Measurements from ENCODE around the gene TRAK2.
"Not testable (repeated sequence)": the region's sequence is repeated elsewhere in the genome, so short reads cannot be mapped to it uniquely, and the experiment has no call there.

TRAK2 gene

DNA sequence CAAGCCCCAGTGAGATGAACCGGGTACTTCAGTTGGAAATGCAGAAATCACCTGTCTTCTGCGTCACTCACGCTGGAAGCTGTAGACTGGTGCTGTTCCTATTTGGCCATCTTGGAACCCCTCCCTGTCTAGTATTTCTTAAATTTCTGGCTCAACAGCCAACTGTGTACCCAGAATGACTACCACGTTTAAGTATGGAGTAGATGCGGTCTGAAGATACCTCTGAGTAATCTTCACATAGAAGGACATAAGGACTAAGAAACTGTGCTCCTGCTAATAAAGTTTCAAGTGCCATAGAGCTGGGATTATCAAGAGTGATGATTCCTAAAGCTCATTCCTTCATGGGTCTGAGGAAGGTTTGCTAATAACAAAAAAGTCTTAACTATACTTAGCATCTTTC is 20.4 kb downstream of the TRAK2 start:
- no peak for DNase-seq (ENCODE audit: low read depth)
- Histone ChIP-seq H3K36me3 (ENCODE audit: control insufficient read depth, insufficient read depth, low read length, severe bottlenecking) (no peaks in the 10 kb centered on the region), H3K4me1 (ENCODE audit: control insufficient read depth, insufficient read depth, low read length) (peaks cover 25% of the 10 kb centered on the region), H3K9me3 (ENCODE audit: control insufficient read depth, low read length) (no peaks in the 10 kb centered on the region), H3K27me3 (replicated peaks; ENCODE audit: control insufficient read depth, insufficient read depth, low read length) (no peaks in the 10 kb centered on the region), H3K4me3 (ENCODE audit: low read length) (no peak overlapping the region), H3K9ac (ENCODE audit: low read length) (no peak overlapping the region)

DNA sequence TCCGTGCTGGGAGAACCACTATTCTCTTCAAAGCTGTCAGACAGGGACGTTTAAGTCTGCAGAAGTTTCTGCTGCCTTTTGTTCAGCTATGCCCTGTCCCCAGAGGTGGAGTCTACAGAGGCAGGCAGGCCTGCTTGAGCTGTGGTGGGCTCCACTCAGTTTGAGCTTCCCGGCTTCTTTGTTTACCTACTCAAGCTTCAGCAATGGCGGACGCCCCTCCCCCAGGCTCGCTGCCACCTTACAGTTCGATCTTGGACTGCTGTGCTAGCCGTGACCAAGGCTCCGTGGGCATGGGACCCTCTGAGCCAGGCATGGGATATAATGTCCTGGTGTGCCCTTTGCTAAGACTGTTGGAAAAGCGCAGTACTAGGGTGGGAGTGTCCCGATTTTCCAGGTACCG is 20.9 kb downstream of the TRAK2 start:
- not testable (repeated sequence) for DNase-seq (ENCODE audit: low read depth); H3K27me3 ChIP-seq (replicated peaks; ENCODE audit: control insufficient read depth, insufficient read depth, low read length)

DNA sequence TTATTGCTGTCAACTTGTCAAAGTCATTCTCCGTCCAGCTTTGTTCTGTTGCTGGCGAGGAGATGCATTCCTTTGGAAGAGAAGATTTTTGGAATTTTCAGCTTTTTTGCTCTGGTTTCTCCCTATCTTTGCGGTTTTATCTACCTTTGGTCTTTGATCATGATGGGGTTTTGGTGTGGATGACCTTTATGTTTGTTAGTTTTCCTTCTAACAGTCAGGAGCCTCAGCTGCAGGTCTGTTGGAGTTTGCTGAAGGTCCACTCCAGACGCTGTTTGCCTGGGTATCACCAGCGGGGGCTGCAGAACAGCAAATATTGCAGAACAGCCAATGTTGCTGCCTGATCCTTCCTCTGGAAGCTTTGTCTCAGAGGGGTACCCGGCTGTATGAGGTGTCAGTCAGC is 21.4 kb downstream of the TRAK2 start:
- not testable (repeated sequence) for H3K9me3 ChIP-seq (ENCODE audit: control insufficient read depth, low read length); H3K4me3 ChIP-seq (ENCODE audit: low read length); H3K36me3 ChIP-seq (ENCODE audit: control insufficient read depth, insufficient read depth, low read length, severe bottlenecking); H3K27me3 ChIP-seq (replicated peaks; ENCODE audit: control insufficient read depth, insufficient read depth, low read length); DNase-seq (ENCODE audit: low read depth); H3K9ac ChIP-seq (ENCODE audit: low read length)
- H3K4me1 ChIP-seq (ENCODE audit: control insufficient read depth, insufficient read depth, low read length): peaks cover 28% of the 10 kb centered on the region

More for the DNA sequence above, 20.9 kb downstream of the TRAK2 start:
- H3K9ac ChIP-seq (ENCODE audit: low read length); H3K9me3 ChIP-seq (ENCODE audit: control insufficient read depth, low read length); H3K36me3 ChIP-seq (ENCODE audit: control insufficient read depth, insufficient read depth, low read length, severe bottlenecking); H3K4me3 ChIP-seq (ENCODE audit: low read length): not testable (repeated sequence)
- H3K4me1 ChIP-seq (ENCODE audit: control insufficient read depth, insufficient read depth, low read length): peaks cover 25% of the 10 kb centered on the region

DNA sequence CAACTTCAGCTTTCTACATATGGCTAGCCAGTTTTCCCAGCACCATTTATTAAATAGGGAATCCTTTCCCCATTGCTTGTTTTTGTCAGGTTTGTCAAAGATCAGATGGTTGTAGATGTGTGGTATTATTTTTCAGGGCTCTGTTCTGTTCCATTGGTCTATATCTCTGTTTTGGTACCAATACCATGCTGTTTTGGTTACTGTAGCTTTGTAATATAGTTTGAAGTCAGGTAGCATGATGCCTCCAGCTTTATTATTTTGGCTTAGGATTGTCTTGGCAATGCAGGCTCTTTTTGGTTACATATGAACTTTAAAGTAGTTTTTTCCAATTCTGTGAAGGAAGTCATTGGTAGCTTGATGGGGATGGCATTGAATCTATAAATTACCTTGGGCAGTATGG is 22.9 kb downstream of the TRAK2 start:
- H3K27me3 ChIP-seq (replicated peaks; ENCODE audit: control insufficient read depth, insufficient read depth, low read length); H3K4me3 ChIP-seq (ENCODE audit: low read length); H3K9ac ChIP-seq (ENCODE audit: low read length); H3K9me3 ChIP-seq (ENCODE audit: control insufficient read depth, low read length); DNase-seq (ENCODE audit: low read depth); H3K36me3 ChIP-seq (ENCODE audit: control insufficient read depth, insufficient read depth, low read length, severe bottlenecking): not testable (repeated sequence)
- H3K4me1 ChIP-seq (ENCODE audit: control insufficient read depth, insufficient read depth, low read length): peaks cover 24% of the 10 kb centered on the region

DNA sequence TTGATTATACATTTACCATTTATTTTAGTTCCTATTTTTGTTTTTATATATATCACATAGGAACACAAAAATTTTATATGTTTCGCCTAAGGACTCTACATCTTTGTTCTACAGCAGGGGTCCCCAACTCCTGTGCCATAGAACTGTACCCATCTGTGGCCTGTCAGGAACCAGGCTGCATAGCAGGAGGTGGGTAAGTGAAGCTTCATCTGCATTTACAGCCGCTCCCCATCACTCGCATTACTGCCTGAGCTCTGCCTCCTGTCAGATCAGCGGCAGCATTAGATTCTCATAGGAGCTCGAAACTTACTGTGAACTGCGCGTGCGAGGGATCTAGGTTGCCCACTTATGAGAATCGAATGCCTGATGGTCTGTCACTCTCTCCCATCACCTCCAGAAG is 25.3 kb downstream of the TRAK2 start:
- Histone ChIP-seq H3K9me3 (ENCODE audit: control insufficient read depth, low read length) (no peaks in the 10 kb centered on the region), H3K27me3 (replicated peaks; ENCODE audit: control insufficient read depth, insufficient read depth, low read length) (no peaks in the 10 kb centered on the region)

DNA sequence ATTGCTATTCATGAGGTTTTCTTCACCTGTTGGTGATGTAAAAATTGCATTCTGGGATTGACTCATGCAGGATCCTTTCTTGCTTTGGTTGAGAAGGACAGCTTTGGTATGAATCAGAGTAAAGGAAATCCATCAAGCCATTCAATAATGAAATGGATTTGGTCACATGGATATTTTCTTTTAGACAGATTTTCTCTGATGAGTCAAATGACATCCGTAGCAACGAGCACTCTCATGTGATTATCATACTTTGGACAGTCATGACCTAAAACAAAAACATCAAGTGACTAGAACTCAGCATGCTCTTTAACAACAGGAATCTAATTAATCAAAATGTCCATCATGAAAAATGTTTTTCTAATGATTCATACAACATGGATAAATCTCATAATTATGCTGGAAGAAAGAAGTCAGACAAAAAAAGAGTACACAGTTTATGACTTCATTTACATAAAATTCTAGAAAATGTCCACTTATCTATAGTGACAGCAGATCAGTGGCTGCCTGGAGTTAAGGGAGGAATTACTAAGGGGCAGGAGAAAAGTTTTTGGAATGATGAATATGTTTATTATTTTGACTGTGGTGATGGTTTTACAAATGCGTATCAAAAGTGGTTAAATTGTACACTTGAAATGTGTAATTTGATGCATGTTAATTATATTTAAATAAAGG is 30.7 kb downstream of the TRAK2 start:
- Histone ChIP-seq H3K9me3 (ENCODE audit: control insufficient read depth, low read length) (no peaks in the 10 kb centered on the region), H3K4me3 (ENCODE audit: low read length) (peak overlapping the region; percentile 29), H3K4me1 (ENCODE audit: control insufficient read depth, insufficient read depth, low read length) (peaks cover 16% of the 10 kb centered on the region), H3K36me3 (ENCODE audit: control insufficient read depth, insufficient read depth, low read length, severe bottlenecking) (peaks cover 3% of the 10 kb centered on the region), H3K27me3 (replicated peaks; ENCODE audit: control insufficient read depth, insufficient read depth, low read length) (no peaks in the 10 kb centered on the region), H3K9ac (ENCODE audit: low read length) (no peak overlapping the region)
- DNase-seq (ENCODE audit: low read depth): peak; percentile 68

More for the DNA sequence above, 25.3 kb downstream of the TRAK2 start:
- no peak for DNase-seq (ENCODE audit: low read depth)
- peaks cover 3% of the 10 kb centered on the region for H3K4me1 ChIP-seq (ENCODE audit: control insufficient read depth, insufficient read depth, low read length)
- no peak overlapping the region for H3K9ac ChIP-seq (ENCODE audit: low read length)
- H3K36me3 ChIP-seq (ENCODE audit: control insufficient read depth, insufficient read depth, low read length, severe bottlenecking): no peaks in the 10 kb centered on the region
- no peak overlapping the region for H3K4me3 ChIP-seq (ENCODE audit: low read length)

DNA sequence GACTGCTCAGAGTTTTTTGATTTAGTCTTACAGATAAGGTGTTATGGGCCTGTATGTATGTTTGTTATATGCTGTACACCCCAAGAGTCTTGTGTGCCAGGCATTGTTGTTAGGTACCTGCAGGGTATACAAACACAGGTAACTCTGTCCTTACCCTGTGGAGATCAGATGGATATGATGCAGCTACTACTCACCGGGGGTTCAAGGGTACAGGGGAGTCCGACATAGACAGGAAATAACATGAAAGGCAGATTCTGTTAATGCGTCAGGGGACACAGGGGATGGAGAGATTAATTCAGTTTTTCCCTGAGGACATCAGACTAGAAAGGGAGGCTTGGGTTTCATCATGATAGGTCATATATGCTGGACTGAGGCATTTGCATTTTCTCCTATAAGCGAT is 31.3 kb downstream of the TRAK2 start:
- H3K27me3 ChIP-seq (replicated peaks; ENCODE audit: control insufficient read depth, insufficient read depth, low read length): no peaks in the 10 kb centered on the region
- DNase-seq (ENCODE audit: low read depth): no peak
- H3K4me1 ChIP-seq (ENCODE audit: control insufficient read depth, insufficient read depth, low read length): peaks cover 16% of the 10 kb centered on the region
- peak overlapping the region; percentile 29 for H3K4me3 ChIP-seq (ENCODE audit: low read length)
- no peaks in the 10 kb centered on the region for H3K9me3 ChIP-seq (ENCODE audit: control insufficient read depth, low read length)
- no peak overlapping the region for H3K9ac ChIP-seq (ENCODE audit: low read length)
- peaks cover 3% of the 10 kb centered on the region for H3K36me3 ChIP-seq (ENCODE audit: control insufficient read depth, insufficient read depth, low read length, severe bottlenecking)

DNA sequence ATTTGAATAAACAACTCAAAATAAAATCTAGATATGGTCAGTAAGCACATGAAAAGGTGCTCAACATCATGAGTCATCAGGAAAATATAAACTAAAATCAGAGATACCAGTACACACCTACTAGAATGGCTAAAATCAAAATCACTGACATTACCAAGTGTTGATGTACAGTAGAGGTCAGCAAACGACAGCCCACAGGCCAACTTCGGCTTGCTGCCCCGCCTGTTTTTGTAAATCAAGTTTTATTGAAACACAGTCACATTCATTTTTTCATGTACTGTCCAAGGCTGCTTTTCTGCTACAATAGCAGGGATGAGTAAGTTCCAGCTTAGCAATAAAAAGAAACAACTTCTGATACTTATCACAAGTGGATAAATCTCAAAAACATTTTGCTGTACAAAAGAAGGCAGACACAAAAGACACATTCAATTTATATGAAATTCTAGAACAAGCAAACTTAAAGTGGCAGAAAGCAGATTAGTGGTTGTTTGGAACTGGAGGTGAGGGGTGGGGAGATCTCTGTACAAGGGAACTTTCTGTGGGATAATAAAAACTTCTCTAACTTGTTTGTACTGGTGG is 32.1 kb downstream of the TRAK2 start:
- Histone ChIP-seq H3K4me1 (ENCODE audit: control insufficient read depth, insufficient read depth, low read length) (peaks cover 24% of the 10 kb centered on the region), H3K36me3 (ENCODE audit: control insufficient read depth, insufficient read depth, low read length, severe bottlenecking) (peaks cover 3% of the 10 kb centered on the region), H3K9me3 (ENCODE audit: control insufficient read depth, low read length) (no peaks in the 10 kb centered on the region), H3K4me3 (ENCODE audit: low read length) (no peak overlapping the region), H3K27me3 (replicated peaks; ENCODE audit: control insufficient read depth, insufficient read depth, low read length) (no peaks in the 10 kb centered on the region), H3K9ac (ENCODE audit: low read length) (no peak overlapping the region)
- DNase-seq (ENCODE audit: low read depth): peak; percentile 42

DNA sequence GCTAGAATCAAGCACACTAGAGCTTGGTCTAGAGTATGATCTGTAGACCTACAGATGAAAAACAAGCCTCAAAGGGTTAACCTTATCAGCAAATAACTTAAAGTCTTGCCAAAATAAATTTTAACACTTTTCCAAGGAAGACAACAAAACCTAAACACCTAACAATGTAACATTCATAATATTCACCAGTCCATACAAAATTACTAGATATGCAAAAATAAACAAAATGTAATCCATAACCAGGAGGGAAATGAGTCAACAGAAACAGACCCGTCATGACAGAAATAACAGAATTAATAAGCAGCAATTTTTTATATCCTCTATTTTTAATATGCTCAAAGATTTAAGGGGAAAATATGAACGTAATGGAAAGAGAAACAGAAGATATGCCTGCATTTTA is 36.1 kb downstream of the TRAK2 start:
- no peak overlapping the region for H3K4me3 ChIP-seq (ENCODE audit: low read length)
- H3K4me1 ChIP-seq (ENCODE audit: control insufficient read depth, insufficient read depth, low read length): peaks cover 49% of the 10 kb centered on the region
- no peaks in the 10 kb centered on the region for H3K9me3 ChIP-seq (ENCODE audit: control insufficient read depth, low read length)

DNA sequence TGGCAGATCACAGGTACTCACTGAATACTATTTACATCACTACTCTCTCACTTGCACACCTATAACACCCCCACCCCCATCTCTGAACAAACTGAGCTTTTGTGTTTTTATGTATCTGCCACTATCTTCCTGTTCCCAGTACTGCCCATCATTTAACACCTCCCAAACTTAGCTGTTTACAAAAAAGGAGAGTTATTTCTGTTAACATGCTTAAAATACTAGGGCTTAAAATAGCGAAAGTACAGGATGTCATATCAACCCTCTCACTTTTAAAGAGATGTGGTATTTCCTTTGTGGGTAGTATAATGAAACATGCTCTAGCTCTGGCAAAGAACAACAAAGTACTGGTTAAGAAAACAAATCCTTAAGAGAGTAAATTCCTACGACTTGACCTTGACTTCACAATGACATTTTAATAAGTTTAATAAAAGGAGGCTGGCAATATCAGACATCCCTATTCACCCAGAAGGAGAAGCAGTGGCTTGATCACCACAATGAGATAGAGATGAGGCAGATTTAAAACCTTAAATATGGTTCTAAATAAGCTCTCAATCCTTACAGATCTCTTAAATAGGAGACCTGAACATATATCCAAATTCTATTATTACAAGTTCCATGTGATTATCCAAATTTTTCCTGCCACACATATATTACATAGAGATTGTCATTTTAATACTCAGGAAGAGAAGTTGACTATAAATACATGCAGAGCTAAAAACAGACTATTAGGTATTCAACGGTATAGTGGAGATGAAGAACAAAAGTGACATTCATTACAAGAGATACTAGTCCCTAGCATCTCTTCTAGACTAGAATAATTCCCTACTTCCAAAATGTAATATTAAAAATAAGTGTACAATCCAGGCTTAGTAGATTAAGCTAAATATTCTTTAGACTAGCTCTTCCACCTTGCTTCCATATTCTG is 36.9 kb downstream of the TRAK2 start:
- Histone ChIP-seq H3K27me3 (replicated peaks; ENCODE audit: control insufficient read depth, insufficient read depth, low read length) (no peaks in the 10 kb centered on the region), H3K9me3 (ENCODE audit: control insufficient read depth, low read length) (no peaks in the 10 kb centered on the region), H3K36me3 (ENCODE audit: control insufficient read depth, insufficient read depth, low read length, severe bottlenecking) (peaks cover 3% of the 10 kb centered on the region), H3K9ac (ENCODE audit: low read length) (peak overlapping the region; percentile 16), H3K4me3 (ENCODE audit: low read length) (peak overlapping the region; percentile 45), H3K4me1 (ENCODE audit: control insufficient read depth, insufficient read depth, low read length) (peaks cover 44% of the 10 kb centered on the region)
- peak; percentile 57 for DNase-seq (ENCODE audit: low read depth)

More for the DNA sequence above, 36.1 kb downstream of the TRAK2 start:
- DNase-seq (ENCODE audit: low read depth): no peak
- no peak overlapping the region for H3K9ac ChIP-seq (ENCODE audit: low read length)
- peaks cover 3% of the 10 kb centered on the region for H3K36me3 ChIP-seq (ENCODE audit: control insufficient read depth, insufficient read depth, low read length, severe bottlenecking)
- H3K27me3 ChIP-seq (replicated peaks; ENCODE audit: control insufficient read depth, insufficient read depth, low read length): no peaks in the 10 kb centered on the region

DNA sequence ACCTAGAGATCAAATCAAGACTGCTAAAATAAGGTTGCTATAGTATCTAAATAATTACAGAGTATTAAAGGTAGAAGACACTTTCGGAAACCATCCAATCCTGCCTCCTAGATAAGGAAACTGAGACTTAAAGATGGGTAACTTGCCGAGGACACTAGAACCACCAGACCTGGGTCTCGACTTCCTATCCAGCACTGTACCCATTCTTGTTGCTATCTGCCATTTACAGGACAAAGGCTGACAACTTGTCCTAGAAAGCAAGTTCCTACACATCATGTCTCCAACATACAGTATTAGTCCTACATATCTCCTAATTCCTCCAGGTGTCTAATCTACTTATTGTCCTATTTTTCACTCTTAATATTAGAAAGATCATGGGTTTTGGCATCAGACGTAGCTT is 37.7 kb downstream of the TRAK2 start:
- Histone ChIP-seq H3K9me3 (ENCODE audit: control insufficient read depth, low read length) (no peaks in the 10 kb centered on the region), H3K27me3 (replicated peaks; ENCODE audit: control insufficient read depth, insufficient read depth, low read length) (no peaks in the 10 kb centered on the region), H3K36me3 (ENCODE audit: control insufficient read depth, insufficient read depth, low read length, severe bottlenecking) (no peaks in the 10 kb centered on the region), H3K4me1 (ENCODE audit: control insufficient read depth, insufficient read depth, low read length) (peaks cover 44% of the 10 kb centered on the region), H3K4me3 (ENCODE audit: low read length) (peak overlapping the region; percentile 45), H3K9ac (ENCODE audit: low read length) (peak overlapping the region; percentile 16)
- no peak for DNase-seq (ENCODE audit: low read depth)

Data from adipocyte (in vitro differentiated cells).